Progenitor cell of endocrine pancreas (in vitro differentiated cells): ENCODE data around the gene RBBP5. TPM values are rescaled to one million over a fixed set of nuclear protein-coding genes. Genes with fewer than 3 reads are reported as not detected.

ENCODE experiments used
- DNase-seq: peaks from one replicate; pipeline ENCODE4 v3.0.0; 2021; ENCODE audit warnings: low spot score; ENCODE audit not compliant: unreplicated experiment
- H3K27ac Mint-ChIP-seq: 2 replicates; pipeline ENCODE4 v1.8.0; 2021; ENCODE audit warnings: mild to moderate bottlenecking, moderate library complexity, mixed read lengths
- H3K27me3 Mint-ChIP-seq: 2 replicates; pipeline ENCODE4 v1.8.0; 2021; ENCODE audit warnings: mixed read lengths
- H3K36me3 Mint-ChIP-seq: 2 replicates; pipeline ENCODE4 v1.8.0; 2022; ENCODE audit warnings: mixed read lengths; ENCODE audit not compliant: insufficient read depth
- H3K4me1 Mint-ChIP-seq: 2 replicates; pipeline ENCODE4 v1.8.0; 2021; ENCODE audit warnings: low read depth, mixed read lengths
- H3K4me3 Mint-ChIP-seq: 2 replicates; pipeline ENCODE4 v1.8.0; 2021; ENCODE audit warnings: low read depth, mild to moderate bottlenecking, moderate library complexity, mixed read lengths
- H3K9me3 Mint-ChIP-seq: 2 replicates; pipeline ENCODE4 v1.8.0; 2021; ENCODE audit warnings: low read depth, mixed read lengths
- total RNA-seq: library from RNA; stranded (reverse); gene quantifications from 2 replicates; pipeline ENCODE4 v1.2.1, GENCODE V29; 2021
- TF ChIP-seq, protein P1 (sequence below): fragments of 200-600 bp; sonication (generic); IDR thresholded peaks from one replicate; pipeline ENCODE4 v1.5.0; 2021; ENCODE audit warnings: antibody characterized with exemption, mild to moderate bottlenecking; ENCODE audit not compliant: unreplicated experiment

RBBP5 gene
- total RNA-seq, 1 donor from 2014 or later: 20.9 TPM

- Mint-ChIP-seq H3K4me3 (no peak overlapping the region), H3K9me3 (no peaks in the 10 kb centered on the region), H3K27ac (no peak overlapping the region), H3K4me1 (no peaks in the 10 kb centered on the region), H3K27me3 (peaks cover 54% of the 10 kb centered on the region), H3K36me3 (no peaks in the 10 kb centered on the region)
- no peak for DNase-seq
- TF ChIP-seq, protein P1, sequence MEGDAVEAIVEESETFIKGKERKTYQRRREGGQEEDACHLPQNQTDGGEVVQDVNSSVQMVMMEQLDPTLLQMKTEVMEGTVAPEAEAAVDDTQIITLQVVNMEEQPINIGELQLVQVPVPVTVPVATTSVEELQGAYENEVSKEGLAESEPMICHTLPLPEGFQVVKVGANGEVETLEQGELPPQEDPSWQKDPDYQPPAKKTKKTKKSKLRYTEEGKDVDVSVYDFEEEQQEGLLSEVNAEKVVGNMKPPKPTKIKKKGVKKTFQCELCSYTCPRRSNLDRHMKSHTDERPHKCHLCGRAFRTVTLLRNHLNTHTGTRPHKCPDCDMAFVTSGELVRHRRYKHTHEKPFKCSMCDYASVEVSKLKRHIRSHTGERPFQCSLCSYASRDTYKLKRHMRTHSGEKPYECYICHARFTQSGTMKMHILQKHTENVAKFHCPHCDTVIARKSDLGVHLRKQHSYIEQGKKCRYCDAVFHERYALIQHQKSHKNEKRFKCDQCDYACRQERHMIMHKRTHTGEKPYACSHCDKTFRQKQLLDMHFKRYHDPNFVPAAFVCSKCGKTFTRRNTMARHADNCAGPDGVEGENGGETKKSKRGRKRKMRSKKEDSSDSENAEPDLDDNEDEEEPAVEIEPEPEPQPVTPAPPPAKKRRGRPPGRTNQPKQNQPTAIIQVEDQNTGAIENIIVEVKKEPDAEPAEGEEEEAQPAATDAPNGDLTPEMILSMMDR: no peak
These were observed 73.4 kb downstream of the RBBP5 start for GRCh38 chr1:205048382-205048781.

DNA sequence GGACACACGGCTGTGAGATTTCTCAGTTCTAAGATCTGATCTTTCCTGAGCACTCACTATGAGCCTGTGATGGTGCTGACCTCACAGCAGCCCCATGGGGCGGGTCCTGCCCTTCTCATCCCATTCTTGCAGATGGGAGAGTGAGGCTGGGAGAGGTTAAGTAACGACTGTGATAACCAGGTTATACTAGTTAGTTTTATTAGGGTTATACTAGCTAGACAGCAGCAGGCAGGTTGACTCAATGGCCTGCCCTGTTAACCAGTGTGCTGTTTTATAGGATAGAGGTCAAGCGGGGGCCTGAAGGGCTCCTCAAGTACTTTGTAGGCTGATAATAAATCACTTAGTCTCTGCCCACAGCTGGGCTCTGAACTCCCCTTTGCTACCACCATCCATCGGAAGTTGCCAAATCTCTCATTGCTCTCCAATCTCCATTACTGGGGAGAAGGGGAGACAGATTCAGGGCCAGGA lies 74.0 kb downstream of the RBBP5 start:
- Mint-ChIP-seq H3K27ac (no peak overlapping the region), H3K9me3 (no peaks in the 10 kb centered on the region), H3K36me3 (no peaks in the 10 kb centered on the region), H3K27me3 (peaks cover 50% of the 10 kb centered on the region), H3K4me1 (no peaks in the 10 kb centered on the region), H3K4me3 (no peak overlapping the region)
- TF ChIP-seq, protein P1: no peak
- no peak for DNase-seq

- H3K27me3 Mint-ChIP-seq: peaks cover 58% of the 10 kb centered on the region
- TF ChIP-seq, protein P1: no peak
- H3K4me3 Mint-ChIP-seq: no peak overlapping the region
- no peaks in the 10 kb centered on the region for H3K9me3 Mint-ChIP-seq
- DNase-seq: no peak
- no peaks in the 10 kb centered on the region for H3K4me1 Mint-ChIP-seq
- no peak overlapping the region for H3K27ac Mint-ChIP-seq
- no peaks in the 10 kb centered on the region for H3K36me3 Mint-ChIP-seq
These were observed 74.9 kb downstream of the RBBP5 start for GRCh38 chr1:205046870-205047269.

DNA sequence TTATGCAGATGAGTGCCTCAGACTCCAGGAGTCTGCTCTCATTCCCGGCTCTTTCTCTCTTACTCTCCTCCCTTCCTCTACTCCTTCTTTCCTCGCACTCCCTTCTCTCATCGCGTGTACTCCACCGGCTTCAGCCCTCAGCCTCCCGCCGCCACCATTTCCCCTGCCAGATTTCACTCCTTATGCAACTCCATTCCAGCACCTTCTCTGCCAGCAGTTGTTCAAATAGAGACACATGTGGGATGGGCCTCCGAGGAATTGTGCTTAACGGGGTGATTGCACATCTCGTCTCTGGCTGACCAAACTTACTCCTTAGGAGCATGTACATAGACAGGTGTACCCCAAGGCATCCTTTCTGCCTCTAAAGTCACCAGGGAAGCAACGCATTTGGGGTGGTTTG lies 76.6 kb downstream of the RBBP5 start:
- Mint-ChIP-seq H3K4me3 (no peak overlapping the region), H3K36me3 (no peaks in the 10 kb centered on the region), H3K27me3 (peaks cover 71% of the 10 kb centered on the region), H3K9me3 (no peaks in the 10 kb centered on the region), H3K27ac (no peak overlapping the region), H3K4me1 (no peaks in the 10 kb centered on the region)
- TF ChIP-seq, protein P1: no peak
- DNase-seq: no peak

DNA sequence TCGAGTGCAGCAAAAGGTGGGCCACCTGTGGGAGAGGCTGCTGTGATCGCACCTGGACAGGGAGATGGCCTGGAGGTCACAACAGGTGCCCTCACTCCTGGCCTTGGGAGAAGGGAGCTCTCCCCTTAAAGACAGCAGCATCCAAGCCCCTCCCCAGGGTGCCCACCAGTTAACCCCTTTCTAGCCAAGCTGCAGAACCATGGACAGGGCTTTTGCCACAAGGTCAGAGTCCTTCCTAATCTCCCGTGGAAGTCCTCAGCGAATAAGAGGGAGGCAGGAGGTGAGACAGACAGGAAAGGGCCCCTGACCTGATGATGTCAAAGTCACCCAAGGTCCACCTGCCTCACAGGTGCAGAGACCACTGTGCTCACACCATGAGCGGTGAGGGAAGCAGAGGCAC lies 77.0 kb downstream of the RBBP5 start:
- Mint-ChIP-seq H3K36me3 (no peaks in the 10 kb centered on the region), H3K4me3 (no peak overlapping the region), H3K27ac (no peak overlapping the region), H3K9me3 (no peaks in the 10 kb centered on the region), H3K4me1 (no peaks in the 10 kb centered on the region), H3K27me3 (peaks cover 72% of the 10 kb centered on the region)
- no peak for DNase-seq
- TF ChIP-seq, protein P1: no peak
